Mucosa of stomach (tissue), 1 donor: ENCODE results near the gene NPLOC4.

Experiments used
- H3K27me3 ChIP-seq: one replicate; pipeline ENCODE4 v1.7.0; 2013; ENCODE audit warnings: mild to moderate bottlenecking, low read length; ENCODE audit not compliant: control insufficient read depth, insufficient read depth
- H3K36me3 ChIP-seq: one replicate; pipeline ENCODE4 v1.7.0; 2013; ENCODE audit warnings: low read length; ENCODE audit not compliant: control insufficient read depth, insufficient read depth
- H3K4me1 ChIP-seq: one replicate; pipeline ENCODE4 v1.7.0; 2013; ENCODE audit warnings: mild to moderate bottlenecking, low read length; ENCODE audit not compliant: control insufficient read depth, insufficient read depth
- H3K4me3 ChIP-seq: one replicate; pipeline ENCODE4 v1.7.0; 2013; ENCODE audit warnings: low read length
- H3K9ac ChIP-seq: one replicate; pipeline ENCODE4 v1.7.0; 2013; ENCODE audit warnings: mild to moderate bottlenecking, low read length, moderate library complexity
- H3K9me3 ChIP-seq: one replicate; pipeline ENCODE4 v1.7.0; 2013; ENCODE audit warnings: mild to moderate bottlenecking, low read length, moderate library complexity; ENCODE audit not compliant: control insufficient read depth
- donor health status: Pancreatic carcinoma.

The NPLOC4 gene

DNA sequence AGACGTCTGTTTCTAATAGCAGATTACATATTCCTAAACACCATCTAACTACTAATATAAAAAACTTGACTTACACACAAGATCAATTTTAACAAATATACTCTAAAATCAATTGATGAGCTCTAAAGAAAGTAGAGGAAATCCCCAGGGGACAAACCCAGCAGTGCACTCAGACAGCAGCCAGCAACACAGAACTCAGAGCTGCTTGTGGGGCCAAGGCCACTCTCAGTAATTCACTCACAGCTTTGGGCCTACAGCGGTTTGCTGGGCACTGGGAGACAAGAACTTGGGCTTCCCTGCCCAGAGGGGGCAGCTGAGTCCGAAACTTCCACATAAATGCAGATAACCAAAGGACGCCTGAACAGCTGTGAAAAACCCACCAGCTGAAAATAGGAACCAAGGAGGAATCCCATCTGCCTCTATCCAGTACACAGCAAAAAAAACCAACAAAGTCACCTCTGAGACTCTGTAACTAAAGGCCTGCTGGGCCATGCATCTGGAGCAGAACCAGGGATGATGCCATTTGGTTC is 21.4 kb downstream of the NPLOC4 start:
- Histone ChIP-seq H3K27me3 (no peaks in the 10 kb centered on the region), H3K9ac (no peak overlapping the region), H3K4me3 (no peak overlapping the region), H3K4me1 (no peaks in the 10 kb centered on the region), H3K36me3 (peaks cover 5% of the 10 kb centered on the region), H3K9me3 (no peaks in the 10 kb centered on the region)

DNA sequence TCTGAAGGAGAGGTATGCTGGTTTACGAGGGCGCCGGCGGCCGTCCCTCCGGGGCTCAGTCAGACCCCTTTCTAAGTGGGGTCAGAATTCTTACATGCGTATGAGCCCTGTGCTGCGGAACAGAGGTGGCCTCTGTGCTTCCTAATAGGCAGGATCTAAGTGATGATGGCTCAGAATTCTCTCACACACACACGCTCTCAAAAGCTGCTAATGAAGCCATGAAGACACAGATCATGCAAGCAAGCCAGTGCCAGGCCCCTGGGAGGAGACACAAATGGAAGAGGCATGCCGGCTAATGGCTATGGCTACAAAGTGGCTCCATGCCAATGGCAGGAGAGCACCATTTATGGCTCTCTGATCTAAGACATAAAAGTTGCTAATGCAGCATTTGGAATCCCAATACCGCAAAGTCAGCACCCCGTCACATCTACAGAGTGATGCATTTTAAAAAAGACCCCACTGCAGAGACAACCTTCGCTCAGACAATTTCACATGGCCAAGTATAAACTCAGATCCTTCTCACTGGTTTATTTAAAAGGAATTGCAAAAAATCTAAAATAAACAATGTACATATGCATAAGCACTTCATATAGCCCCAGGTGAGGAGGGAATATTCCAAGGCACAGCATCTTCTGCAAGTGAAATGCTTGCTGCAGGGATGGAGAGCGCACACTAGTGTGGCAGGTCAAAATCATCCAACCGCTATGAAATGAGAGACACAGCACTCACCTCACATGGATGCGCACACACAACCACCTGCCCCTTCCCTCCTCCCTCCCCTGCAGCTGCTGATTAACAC is 24.5 kb downstream of the NPLOC4 start:
- Histone ChIP-seq H3K9ac (no peak overlapping the region), H3K9me3 (no peaks in the 10 kb centered on the region), H3K27me3 (no peaks in the 10 kb centered on the region), H3K36me3 (peaks cover 11% of the 10 kb centered on the region), H3K4me1 (no peaks in the 10 kb centered on the region), H3K4me3 (no peak overlapping the region)

DNA sequence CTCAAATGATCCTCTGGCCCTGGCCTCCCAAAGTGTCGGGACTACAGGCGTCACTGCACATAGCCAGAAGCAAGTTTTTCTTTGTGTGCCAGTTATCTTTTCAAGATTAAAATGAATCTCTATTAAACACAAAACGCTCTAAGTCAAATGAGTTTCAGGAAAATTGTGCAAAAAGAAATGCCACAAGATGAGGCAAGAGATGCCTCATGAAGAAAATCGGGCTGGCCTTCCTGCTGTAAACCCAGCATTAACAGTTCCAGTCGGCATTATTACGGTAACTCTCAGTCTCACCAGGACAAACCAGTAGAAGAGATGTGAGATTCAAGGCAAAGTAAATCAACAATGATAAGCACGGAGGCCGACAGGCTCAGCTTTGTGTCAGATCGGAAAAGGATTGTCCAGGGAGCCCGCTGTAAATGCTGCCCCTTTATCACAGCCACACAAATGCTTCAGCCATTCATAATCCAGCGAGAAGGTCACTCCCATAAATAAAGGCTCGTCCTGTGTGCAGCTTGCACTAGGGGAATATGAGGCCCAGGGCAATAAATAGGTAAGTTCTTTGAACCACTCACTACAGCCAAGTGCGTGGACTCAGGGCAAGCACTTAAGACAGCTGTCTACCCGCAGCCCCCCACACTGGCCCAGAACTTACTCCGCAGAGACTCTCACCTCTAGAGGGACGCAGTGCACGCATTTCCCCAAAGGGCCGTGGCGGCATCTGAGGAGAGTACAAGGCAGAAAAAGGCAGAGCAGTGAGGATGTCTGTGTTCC is 27.2 kb downstream of the NPLOC4 start:
- Histone ChIP-seq H3K4me1 (no peaks in the 10 kb centered on the region), H3K4me3 (no peak overlapping the region), H3K9ac (no peak overlapping the region), H3K27me3 (no peaks in the 10 kb centered on the region), H3K36me3 (peaks cover 15% of the 10 kb centered on the region), H3K9me3 (no peaks in the 10 kb centered on the region)

DNA sequence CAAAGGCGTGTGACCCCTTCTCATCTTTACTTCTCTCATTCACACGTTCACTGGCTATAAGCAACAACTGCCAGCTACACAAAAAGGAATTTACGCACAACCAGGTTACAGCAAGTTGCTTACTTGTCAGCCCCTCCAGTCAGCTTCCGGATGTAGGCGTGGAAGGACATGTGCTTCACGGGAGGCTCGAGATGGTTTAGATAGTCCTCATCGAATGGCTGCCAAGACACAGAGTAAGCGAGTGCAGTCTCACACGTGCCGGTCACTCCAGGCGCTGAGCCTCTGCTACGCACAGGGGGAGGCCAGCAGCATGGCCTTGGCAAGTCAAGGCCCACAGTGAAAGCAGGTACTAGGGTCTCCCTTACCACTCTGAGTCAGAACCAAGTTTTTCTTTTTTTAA is 28.3 kb downstream of the NPLOC4 start:
- Histone ChIP-seq H3K9ac (no peak overlapping the region), H3K27me3 (no peaks in the 10 kb centered on the region), H3K4me3 (no peak overlapping the region), H3K36me3 (peaks cover 15% of the 10 kb centered on the region), H3K4me1 (no peaks in the 10 kb centered on the region), H3K9me3 (no peaks in the 10 kb centered on the region)

- no peaks in the 10 kb centered on the region for H3K9me3 ChIP-seq
- no peak overlapping the region for H3K9ac ChIP-seq
- H3K4me1 ChIP-seq, result no peaks in the 10 kb centered on the region
- no peaks in the 10 kb centered on the region for H3K27me3 ChIP-seq
- H3K4me3 ChIP-seq, result no peak overlapping the region
- peaks cover 11% of the 10 kb centered on the region for H3K36me3 ChIP-seq
These were observed 28.8 kb downstream of the NPLOC4 start for GRCh38 chr17:81608082-81608481.

DNA sequence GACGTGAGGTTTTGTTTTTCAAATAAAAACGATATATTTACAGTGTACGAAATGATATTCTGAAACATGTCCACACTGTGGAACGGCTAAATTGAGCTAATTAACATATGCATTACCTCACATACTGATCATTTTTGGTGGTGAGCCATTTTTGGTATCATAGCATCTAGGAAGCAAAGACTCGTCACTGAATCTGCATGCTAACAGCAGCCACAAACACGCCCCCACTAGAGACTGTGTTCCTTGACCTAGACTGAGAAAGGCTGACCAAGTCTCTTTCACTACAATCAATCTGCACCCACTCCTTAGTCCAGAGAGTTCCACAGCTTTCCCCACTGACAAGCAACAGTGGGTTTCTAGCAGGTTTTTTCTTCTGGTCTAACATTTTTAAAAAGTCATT is 29.5 kb downstream of the NPLOC4 start:
- Histone ChIP-seq H3K9me3 (no peaks in the 10 kb centered on the region), H3K4me3 (no peak overlapping the region), H3K4me1 (no peaks in the 10 kb centered on the region), H3K27me3 (no peaks in the 10 kb centered on the region), H3K36me3 (peaks cover 10% of the 10 kb centered on the region), H3K9ac (no peak overlapping the region)

GRCh38 chr17:81603846-81604610 is 32.9 kb downstream of the NPLOC4 start:
- H3K4me1 ChIP-seq, result no peaks in the 10 kb centered on the region
- peaks cover 10% of the 10 kb centered on the region for H3K36me3 ChIP-seq

DNA sequence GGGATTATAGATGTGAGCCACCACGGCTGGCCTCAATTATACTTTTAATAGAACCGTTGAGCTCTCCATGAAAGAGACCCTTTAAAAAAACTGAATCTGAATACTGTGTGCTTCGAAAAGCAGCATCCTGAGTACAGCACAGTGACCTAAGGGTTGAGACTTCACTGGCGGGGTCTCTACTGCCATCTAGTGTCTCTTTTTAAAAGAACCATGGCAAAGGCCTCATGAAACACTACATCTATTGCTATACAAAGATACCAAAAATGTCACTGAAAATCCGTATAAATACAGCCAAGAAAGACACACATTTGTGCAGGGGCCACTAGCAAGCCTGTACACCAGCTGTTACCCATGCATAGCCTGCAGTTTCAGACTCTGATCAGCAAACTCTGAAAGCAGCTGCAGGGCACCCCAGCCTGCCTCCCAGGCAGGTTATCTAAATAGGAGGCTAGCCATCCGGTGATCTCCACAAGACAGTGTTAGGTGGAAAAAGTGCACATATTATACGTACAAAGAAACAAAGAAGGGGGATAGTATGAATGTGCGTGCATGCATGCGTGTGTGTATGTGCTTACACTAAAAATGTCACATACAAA is 35.3 kb downstream of the NPLOC4 start:
- Histone ChIP-seq H3K4me1 (no peaks in the 10 kb centered on the region), H3K9me3 (no peaks in the 10 kb centered on the region), H3K9ac (no peak overlapping the region), H3K36me3 (peaks cover 4% of the 10 kb centered on the region), H3K4me3 (no peak overlapping the region), H3K27me3 (no peaks in the 10 kb centered on the region)

More at GRCh38 chr17:81603846-81604610, 32.9 kb downstream of the NPLOC4 start:
- Histone ChIP-seq H3K9ac (no peak overlapping the region), H3K27me3 (no peaks in the 10 kb centered on the region), H3K4me3 (no peak overlapping the region), H3K9me3 (no peaks in the 10 kb centered on the region)

DNA sequence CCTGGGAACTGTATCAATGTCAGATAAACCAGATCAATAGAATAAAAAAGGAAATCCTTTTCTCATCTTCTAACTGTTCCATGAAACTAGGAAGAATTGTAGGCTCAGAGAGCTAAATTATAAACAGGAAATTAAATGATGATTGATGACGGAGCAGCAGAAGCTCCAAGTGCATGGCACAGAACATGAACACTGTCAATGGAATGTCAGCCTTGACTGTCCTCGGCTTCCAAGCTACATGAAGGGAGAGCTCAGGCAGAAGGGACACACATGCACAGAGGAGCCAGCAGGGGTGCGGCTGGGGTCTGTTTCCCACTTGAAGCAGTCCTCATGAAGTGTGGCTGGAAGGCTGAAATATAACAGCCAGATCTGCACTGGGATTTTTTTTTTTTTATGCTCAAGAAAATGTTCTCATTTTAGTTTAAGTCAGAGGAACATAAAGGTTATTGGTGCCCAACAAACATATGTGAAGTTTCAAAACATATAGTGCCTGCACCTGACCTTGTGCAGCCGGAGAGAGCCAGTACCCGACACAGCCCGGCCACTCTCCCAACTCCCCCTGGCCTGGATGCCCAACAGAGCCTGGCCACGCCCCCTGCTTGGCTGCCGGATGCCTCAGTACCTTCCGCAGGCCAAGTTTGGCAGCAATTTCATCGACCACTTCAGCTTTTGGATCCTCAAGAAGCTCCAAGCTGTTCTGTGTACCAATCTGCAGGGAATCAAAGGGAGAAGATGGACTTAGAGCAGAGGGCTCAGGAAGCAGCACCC is 37.0 kb downstream of the NPLOC4 start:
- H3K27me3 ChIP-seq, result no peaks in the 10 kb centered on the region
- H3K36me3 ChIP-seq, result no peaks in the 10 kb centered on the region
- H3K4me1 ChIP-seq, result no peaks in the 10 kb centered on the region
- no peak overlapping the region for H3K4me3 ChIP-seq
- no peak overlapping the region for H3K9ac ChIP-seq
- no peaks in the 10 kb centered on the region for H3K9me3 ChIP-seq

DNA sequence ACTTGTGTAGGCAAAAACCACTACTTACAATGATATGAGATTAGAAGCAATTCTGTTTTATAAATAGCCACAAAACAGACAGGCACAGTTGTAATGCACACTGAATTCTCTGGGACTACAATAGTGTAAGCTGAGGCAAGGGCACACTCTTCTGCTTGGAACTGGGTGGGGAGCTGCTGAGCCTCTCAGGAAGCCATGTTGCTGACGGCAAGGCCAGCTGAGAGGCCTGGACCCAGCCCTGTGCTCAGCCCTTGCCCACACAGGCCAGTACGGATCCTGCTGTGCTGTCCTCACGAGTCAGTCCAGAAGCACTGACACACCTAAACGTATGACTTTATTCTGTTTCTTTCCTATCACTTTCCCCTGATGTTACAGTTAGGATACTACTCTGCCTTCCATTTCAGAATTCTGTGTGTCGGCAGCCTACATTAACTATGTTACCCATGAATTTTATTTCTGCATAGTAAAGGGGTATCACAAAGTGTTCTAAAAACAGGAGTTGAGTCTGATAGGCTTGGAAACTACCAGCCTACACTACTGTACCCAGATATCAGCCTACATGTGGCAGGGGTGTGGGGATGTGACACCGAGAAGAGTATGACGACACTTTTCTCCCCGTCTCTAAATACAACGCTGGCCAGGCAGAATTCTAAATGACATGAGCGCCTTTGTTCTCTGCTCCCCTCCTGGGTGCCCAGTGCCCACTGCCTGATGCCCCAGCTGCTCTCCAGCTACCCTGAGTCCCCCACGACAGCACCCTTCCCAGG is 43.6 kb downstream of the NPLOC4 start:
- Histone ChIP-seq H3K4me1 (no peaks in the 10 kb centered on the region), H3K9ac (no peak overlapping the region), H3K27me3 (no peaks in the 10 kb centered on the region), H3K4me3 (no peak overlapping the region), H3K36me3 (peaks cover 11% of the 10 kb centered on the region), H3K9me3 (no peaks in the 10 kb centered on the region)
